Stimulated activated CD8-positive, alpha-beta memory T cell treated with anti-CD3 and anti-CD28 coated beads, Interleukin-2, amount 100 ng/mL, for 48 hours (primary cell): ENCODE measurements around the gene AGFG2.
A peak's percentile ranks its signal among the peaks of the same experiment; 100 is the strongest.

Source experiments
- DNase-seq, 2 donors: peaks; one replicate each; pipeline ENCODE4 v3.0.0-alpha.2; 2020; ENCODE audit warnings: low read depth in 2 of 2

AGFG2 gene

GRCh38 chr7:100611983-100612729, 73.2 kb downstream of the AGFG2 start, which contains the start of gene MOSPD3:
TSS of gene MOSPD3 (plus strand) at chr7:100612540. CDS start at chr7:100612792, 252 bp downstream.
- DNase-seq: peak; percentile 97 to 98

DNA sequence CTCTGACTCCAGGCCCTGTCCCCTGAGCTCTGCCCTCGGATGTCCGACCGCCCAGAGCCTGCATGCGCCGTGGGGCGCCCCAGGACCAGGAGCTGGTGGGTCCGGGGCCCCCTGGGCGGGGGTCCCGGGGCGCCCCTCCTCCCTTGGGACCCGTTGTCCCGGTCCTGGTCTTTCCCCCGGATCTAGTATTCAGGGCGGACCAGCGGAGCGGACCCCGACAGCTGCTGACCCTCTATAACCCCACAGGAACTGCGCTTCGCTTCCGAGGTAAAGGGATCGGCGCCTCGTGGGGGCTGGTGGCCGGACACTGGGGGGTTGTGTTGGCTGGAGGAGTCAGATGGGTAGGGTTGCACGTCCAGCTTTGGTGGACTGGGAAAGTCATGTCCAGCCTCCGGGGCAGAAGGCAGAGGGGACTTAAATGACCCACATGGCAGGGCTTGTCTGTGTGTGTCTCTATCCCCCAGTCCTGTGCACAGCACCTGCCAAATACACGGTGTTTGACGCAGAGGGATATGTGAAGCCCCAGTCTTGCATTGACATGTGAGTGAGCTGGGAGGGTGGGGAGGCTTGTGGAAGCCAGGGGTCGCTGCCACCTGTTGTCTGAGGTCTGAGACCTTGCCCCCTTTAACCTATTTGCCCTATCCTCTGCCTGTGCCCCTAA, 73.9 kb downstream of the AGFG2 start:
- DNase-seq: no peak

DNA sequence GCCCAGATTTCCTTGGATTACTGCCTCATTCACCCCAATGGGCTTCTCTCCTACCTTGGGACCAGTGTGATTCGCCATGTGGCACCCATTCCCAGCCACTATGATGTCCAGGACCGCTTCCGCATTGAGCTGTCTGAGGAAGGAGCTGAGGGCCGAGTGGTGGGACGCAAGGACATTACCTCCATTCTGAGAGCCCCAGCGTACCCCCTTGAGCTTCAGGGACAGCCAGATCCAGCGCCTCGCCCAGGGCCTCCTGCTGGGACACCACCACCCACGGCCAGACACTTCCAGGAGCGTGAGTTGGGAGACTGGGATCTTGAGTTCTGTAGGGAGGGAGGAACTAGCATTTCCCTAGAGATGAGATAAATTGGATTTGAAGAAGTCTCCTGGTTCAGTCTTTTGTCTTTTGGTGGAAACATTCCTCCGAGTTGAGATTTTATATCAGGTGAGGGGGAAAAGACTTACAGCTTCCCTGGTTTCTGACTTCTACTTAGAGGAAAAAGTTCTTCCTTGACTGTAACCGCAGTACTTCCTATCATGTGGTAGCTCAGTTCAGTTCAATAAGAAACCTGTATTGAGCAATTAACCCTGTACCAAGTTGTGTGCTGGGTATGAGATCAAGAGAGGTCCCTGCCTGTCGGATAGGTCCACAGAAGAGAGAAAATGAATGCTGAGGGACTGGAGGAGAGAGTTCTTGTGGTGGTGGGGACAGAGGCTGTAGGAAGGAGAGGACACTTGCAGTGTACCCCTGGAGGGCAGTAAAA, 74.6 kb downstream of the AGFG2 start:
- no peak for DNase-seq

- no peak for DNase-seq
Measured at GRCh38 chr7:100614308-100614861, 75.4 kb downstream of the AGFG2 start.
